Lung (tissue), 12 donors: ENCODE results near the gene CNN2. TPM values are rescaled to one million over a fixed set of nuclear protein-coding genes. Genes with fewer than 3 reads are reported as not detected.

Source experiments
- ATAC-seq: fragments of 200-7000 bp; cut with Tn5 transposase; one replicate; pipeline ENCODE4 v1.9.1; 2020; ENCODE audit warnings: moderate number of reproducible peaks; ENCODE audit not compliant: insufficient read depth, low FRiP score
- DNase-seq, 3 donors: peaks; one replicate each; pipeline ENCODE4 v3.0.0-alpha.2; 2013 to 2017
- H3K27ac ChIP-seq, 2 donors: one replicate each; pipeline ENCODE4 v1.5.1; 2013; ENCODE audit warnings: mild to moderate bottlenecking in 2 of 2, moderate library complexity in 2 of 2, control low read depth in 1 of 2, inconsistent platforms in 1 of 2, low read depth in 1 of 2, low read length in 1 of 2
- H3K27me3 ChIP-seq, 3 donors: one replicate each; pipeline ENCODE4 v1.5.1; 2013; ENCODE audit warnings: low read length in 2 of 3; ENCODE audit not compliant: control insufficient read depth in 3 of 3, insufficient read depth in 3 of 3
- H3K36me3 ChIP-seq, 4 donors: one replicate each; pipeline ENCODE4 v1.5.1; 2013; ENCODE audit warnings: low read length in 4 of 4, mild to moderate bottlenecking in 1 of 4, moderate library complexity in 1 of 4; ENCODE audit not compliant: control insufficient read depth in 4 of 4, insufficient read depth in 4 of 4
- H3K4me1 ChIP-seq, 5 donors: one replicate each; pipeline ENCODE4 v1.5.1; 2013; ENCODE audit warnings: low read length in 5 of 5, mild to moderate bottlenecking in 2 of 5, moderate library complexity in 1 of 5; ENCODE audit not compliant: control insufficient read depth in 5 of 5, insufficient read depth in 5 of 5
- H3K4me3 ChIP-seq: one replicate; pipeline ENCODE4 v1.5.1; 2013; ENCODE audit warnings: mild to moderate bottlenecking, control low read depth, moderate library complexity
- H3K9ac ChIP-seq, 2 donors: one replicate each; pipeline ENCODE4 v1.5.1; 2013; ENCODE audit warnings: low read length in 2 of 2, control low read depth in 1 of 2; ENCODE audit not compliant: insufficient read depth in 1 of 2
- H3K9me3 ChIP-seq, 4 donors: one replicate each; pipeline ENCODE4 v1.5.1; 2013; ENCODE audit warnings: low read length in 3 of 4, mild to moderate bottlenecking in 1 of 4, moderate library complexity in 1 of 4; ENCODE audit not compliant: control insufficient read depth in 4 of 4, insufficient read depth in 3 of 4
- CTCF ChIP-seq: IDR thresholded peaks from 2 replicates; pipeline ENCODE4 v1.5.1; 2012; ENCODE audit warnings: mild to moderate bottlenecking; ENCODE audit errors: control extremely low read depth, extremely low read depth
- WGBS, 2 donors: extraction: QIAGEN DNeasy Blood & Tissue Kit; methylation state at CpG; one replicate each; pipeline ENCODE4 v1.1.7; 2013; 5-methylcytosine and 5-hydroxymethylcytosine counted together
- polyA plus RNA-seq, 2 donors: library from polyadenylated mRNA; stranded (reverse); fragments of 200-250 nt; gene quantifications; one replicate each; pipeline ENCODE4 v1.2.1, GENCODE V29; 2013
- total RNA-seq, 2 donors: library from RNA; depleted of rRNA in 1 of 2; stranded (reverse); fragments of >200 nt in 1 of 2; gene quantifications; one replicate each; pipeline ENCODE4 v1.2.1, GENCODE V29; 2014 to 2021
- donor health status: control.
- donor health status: control.
- donor health status: Bipolar disorder and iron deficiency.
- donor health status: healthy.
- donor health status: DM: yes; HTN: yes; CAD: no.

Gene CNN2
- total and polyA plus RNA-seq, 4 donors, result 161 to 236 (median 180) TPM

GRCh38 chr19:1039646-1040475, 13.5 kb downstream of the CNN2 start, which contains the start of gene ABCA7:
Gene ABCA7 (plus strand): TSS chr19:1040107. CDS start chr19:1041362, 1,255 bp downstream.
- H3K9ac ChIP-seq, result no peak within 1 kb of the TSS
- peaks cover 0 to 16% (median 3%) of the 10 kb centered on the region in 4 donors for H3K36me3 ChIP-seq
- ATAC-seq (peak; percentile 96), DNase-seq (peak; percentile 96 to 98 (median 96))
- no peak for TF ChIP-seq CTCF
- no peaks in the 10 kb centered on the region for H3K27me3 ChIP-seq
- peak within 1 kb of the TSS; percentile 17 for H3K4me3 ChIP-seq
- H3K27ac ChIP-seq, result peak within 1 kb of the TSS in 1 of 2 donors; percentile 36
- H3K9me3 ChIP-seq, result no peaks in the 10 kb centered on the region
- peaks cover 0 to 36% (median 3%) of the 10 kb centered on the region in 5 donors for H3K4me1 ChIP-seq
- 2 to 3% methylated on average over 52 to 56 of the region's 56 CpGs for WGBS, 2 donors

DNA sequence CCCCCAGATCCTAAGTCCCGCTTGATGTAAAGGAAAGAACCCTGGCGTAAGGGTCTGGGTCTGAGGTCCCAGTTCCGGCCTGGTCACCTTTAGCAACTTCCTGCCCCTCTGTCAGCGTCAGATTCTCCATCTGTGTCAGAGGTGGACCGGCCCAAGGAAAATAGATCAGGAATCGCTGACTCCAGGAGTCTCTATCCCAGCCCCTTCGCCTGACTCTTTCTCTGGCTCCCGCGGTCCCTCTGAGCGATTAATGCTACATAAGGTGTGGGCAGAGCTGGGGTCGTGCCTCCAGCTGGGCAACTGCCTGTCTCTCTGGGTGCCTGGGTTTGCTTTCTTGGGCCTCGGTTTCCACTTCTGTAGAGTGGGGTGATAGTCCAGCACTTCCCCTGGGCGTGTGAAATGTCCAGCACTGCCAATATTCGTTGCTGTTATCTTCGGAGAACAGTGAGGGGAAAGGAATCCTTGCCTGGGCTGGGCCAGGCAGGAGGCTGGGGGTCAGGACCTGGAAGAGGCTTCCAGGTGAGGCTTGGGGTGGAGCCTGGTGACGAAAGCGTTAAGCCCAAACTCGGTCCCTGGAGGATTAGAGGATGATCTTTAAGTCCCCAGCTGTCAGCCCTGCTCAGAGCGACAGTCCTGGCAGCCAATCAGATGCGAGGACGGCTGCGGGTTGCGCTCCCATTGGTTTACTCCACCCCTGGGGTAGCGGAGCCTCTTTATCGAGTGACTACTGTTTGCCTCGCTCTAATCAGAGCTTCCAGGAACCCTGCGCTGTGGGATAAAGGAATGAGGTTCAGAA, 14.3 kb downstream of the CNN2 start:
- Histone ChIP-seq H3K36me3 (peaks cover 0 to 14% (median 3%) of the 10 kb centered on the region in 4 donors), H3K27me3 (no peaks in the 10 kb centered on the region), H3K9me3 (no peaks in the 10 kb centered on the region), H3K9ac (no peak overlapping the region), H3K4me3 (peak overlapping the region; percentile 17), H3K27ac (peak overlapping the region in 1 of 2 donors; percentile 0), H3K4me1 (peaks cover 0 to 36% (median 3%) of the 10 kb centered on the region in 5 donors)
- 1 to 2% methylated on average over 27 of the region's 27 CpGs for WGBS, 2 donors
- DNase-seq (peak; percentile 86 to 92 (median 89)), ATAC-seq (peak; percentile 59)
- no peak for TF ChIP-seq CTCF

GRCh38 chr19:1041272-1041834, 14.9 kb downstream of the CNN2 start:
- DNase-seq (no peak), ATAC-seq (no peak)
- Histone ChIP-seq H3K4me1 (peaks cover 0 to 36% (median 3%) of the 10 kb centered on the region in 5 donors), H3K27ac (no peak overlapping the region), H3K9me3 (no peaks in the 10 kb centered on the region), H3K27me3 (no peaks in the 10 kb centered on the region), H3K36me3 (peaks cover 0 to 11% (median 3%) of the 10 kb centered on the region in 4 donors), H3K9ac (no peak overlapping the region), H3K4me3 (no peak overlapping the region)
- TF ChIP-seq CTCF, result no peak
- 42 to 48% methylated on average over 26 of the region's 26 CpGs for WGBS, 2 donors
